ACC112 (cell line): ENCODE results near the gene HAGH.

ENCODE experiments used
- H2AFZ ChIP-seq: fragments of 200-600 bp; sonication (generic); one replicate; pipeline ENCODE4 v1.6.0; 2017; ENCODE audit warnings: antibody characterized with exemption, low read length; ENCODE audit not compliant: unreplicated experiment
- H3K27ac ChIP-seq: fragments of 200-600 bp; sonication (generic); 2 replicates; pipeline ENCODE4 v1.5.1; 2014; ENCODE audit warnings: low read depth, mild to moderate bottlenecking, antibody characterized with exemption, low read length, moderate library complexity
- H3K27me3 ChIP-seq: fragments of 200-600 bp; sonication (generic); 2 replicates; pipeline ENCODE4 v1.6.1; 2014; ENCODE audit warnings: mild to moderate bottlenecking, antibody characterized with exemption, low read length, moderate library complexity, mixed read lengths; ENCODE audit not compliant: insufficient read depth
- H3K36me3 ChIP-seq: fragments of 200-600 bp; sonication (generic); 2 replicates; pipeline ENCODE4 v1.6.1; 2016; ENCODE audit warnings: mild to moderate bottlenecking, antibody characterized with exemption, low read length, moderate library complexity, mixed read lengths; ENCODE audit not compliant: insufficient read depth
- H3K4me1 ChIP-seq: fragments of 200-600 bp; sonication (generic); one replicate; pipeline ENCODE4 v1.6.1; 2016; ENCODE audit warnings: low read length, mixed read lengths; ENCODE audit not compliant: insufficient read depth, unreplicated experiment, control insufficient read depth
- H3K4me3 ChIP-seq: fragments of 200-600 bp; sonication (generic); 2 replicates; pipeline ENCODE4 v1.5.1; 2014; ENCODE audit warnings: mild to moderate bottlenecking, low read depth, low read length
- H3K79me2 ChIP-seq: fragments of 200-600 bp; sonication (generic); one replicate; pipeline ENCODE4 v1.6.0; 2016; ENCODE audit warnings: low read length; ENCODE audit not compliant: control insufficient read depth, unreplicated experiment, insufficient read depth

The HAGH gene

GRCh38 chr16:1831186-1832075 lies 4.8 kb upstream of the HAGH start:
- peaks cover 17% of the 10 kb centered on the region for H3K4me1 ChIP-seq
- H3K79me2 ChIP-seq = peaks cover 38% of the 10 kb centered on the region
- H3K27me3 ChIP-seq = no peaks in the 10 kb centered on the region
- peaks cover 4% of the 10 kb centered on the region; the same call in 1 of the 2 replicates for H3K36me3 ChIP-seq
- H3K27ac ChIP-seq = no peak overlapping the region
- no peak overlapping the region for H3K4me3 ChIP-seq
- H2AFZ ChIP-seq = no peak overlapping the region

- Histone ChIP-seq H3K4me1 (peaks cover 23% of the 10 kb centered on the region), H3K27ac (no peak overlapping the region), H3K27me3 (no peaks in the 10 kb centered on the region), H3K79me2 (peaks cover 38% of the 10 kb centered on the region), H3K36me3 (peaks cover 4% of the 10 kb centered on the region; the same call in 1 of the 2 replicates), H3K4me3 (peak overlapping the region; percentile 34; the same call in 1 of the 2 replicates), H2AFZ (no peak overlapping the region)
Observed at GRCh38 chr16:1830213-1830612, 3.6 kb upstream of the HAGH start.

GRCh38 chr16:1828645-1829410 lies 2.2 kb upstream of the HAGH start:
- peaks cover 23% of the 10 kb centered on the region for H3K4me1 ChIP-seq
- H3K4me3 ChIP-seq = peak overlapping the region; percentile 86
- H3K27ac ChIP-seq = no peak overlapping the region
- no peaks in the 10 kb centered on the region for H3K27me3 ChIP-seq
- no peak overlapping the region for H2AFZ ChIP-seq
- H3K36me3 ChIP-seq = peaks cover 4% of the 10 kb centered on the region; the same call in 1 of the 2 replicates
- H3K79me2 ChIP-seq = peaks cover 38% of the 10 kb centered on the region

GRCh38 chr16:1825864-1826690 lies 548 bp downstream of the HAGH start:
- Histone ChIP-seq H3K79me2 (peaks cover 36% of the 10 kb centered on the region), H3K4me3 (peak overlapping the region; percentile 86), H2AFZ (peak overlapping the region; percentile 84), H3K27ac (no peak overlapping the region), H3K36me3 (peaks cover 4% of the 10 kb centered on the region; the same call in 1 of the 2 replicates), H3K27me3 (no peaks in the 10 kb centered on the region), H3K4me1 (peaks cover 23% of the 10 kb centered on the region)

GRCh38 chr16:1825381-1825863 lies 1.2 kb downstream of the HAGH start:
- Histone ChIP-seq H3K79me2 (peaks cover 30% of the 10 kb centered on the region), H3K27me3 (no peaks in the 10 kb centered on the region), H2AFZ (no peak overlapping the region)

GRCh38 chr16:1823821-1824220 lies 2.8 kb downstream of the HAGH start:
- H3K36me3 ChIP-seq = no peaks in the 10 kb centered on the region
- H3K27ac ChIP-seq = no peak overlapping the region
- no peaks in the 10 kb centered on the region for H3K27me3 ChIP-seq
- H3K79me2 ChIP-seq = peaks cover 15% of the 10 kb centered on the region
- H2AFZ ChIP-seq = no peak overlapping the region
- no peak overlapping the region for H3K4me3 ChIP-seq
- peaks cover 10% of the 10 kb centered on the region for H3K4me1 ChIP-seq

More at GRCh38 chr16:1825381-1825863, 1.2 kb downstream of the HAGH start:
- Histone ChIP-seq H3K27ac (no peak overlapping the region), H3K36me3 (peaks cover 4% of the 10 kb centered on the region; the same call in 1 of the 2 replicates), H3K4me1 (peaks cover 22% of the 10 kb centered on the region), H3K4me3 (peak overlapping the region; percentile 86)

- Histone ChIP-seq H3K27ac (no peak overlapping the region), H2AFZ (no peak overlapping the region), H3K27me3 (no peaks in the 10 kb centered on the region), H3K4me3 (no peak overlapping the region), H3K36me3 (no peaks in the 10 kb centered on the region), H3K79me2 (peaks cover 7% of the 10 kb centered on the region), H3K4me1 (peaks cover 6% of the 10 kb centered on the region)
Observed at GRCh38 chr16:1822801-1823200, 3.8 kb downstream of the HAGH start.

GRCh38 chr16:1821861-1822611 lies 4.6 kb downstream of the HAGH start:
- H3K4me3 ChIP-seq = no peak overlapping the region
- no peaks in the 10 kb centered on the region for H3K36me3 ChIP-seq
- no peaks in the 10 kb centered on the region for H3K79me2 ChIP-seq
- no peaks in the 10 kb centered on the region for H3K27me3 ChIP-seq
- no peak overlapping the region for H3K27ac ChIP-seq
- peaks cover 6% of the 10 kb centered on the region for H3K4me1 ChIP-seq
- H2AFZ ChIP-seq = no peak overlapping the region

- Histone ChIP-seq H3K4me1 (peaks cover 6% of the 10 kb centered on the region), H3K4me3 (no peak overlapping the region), H3K79me2 (no peaks in the 10 kb centered on the region), H3K27ac (no peak overlapping the region), H3K27me3 (no peaks in the 10 kb centered on the region), H3K36me3 (no peaks in the 10 kb centered on the region), H2AFZ (no peak overlapping the region)
Observed at GRCh38 chr16:1820946-1821290, 5.7 kb downstream of the HAGH start.
